ENCODE results near the gene EFCAB6.

DNA sequence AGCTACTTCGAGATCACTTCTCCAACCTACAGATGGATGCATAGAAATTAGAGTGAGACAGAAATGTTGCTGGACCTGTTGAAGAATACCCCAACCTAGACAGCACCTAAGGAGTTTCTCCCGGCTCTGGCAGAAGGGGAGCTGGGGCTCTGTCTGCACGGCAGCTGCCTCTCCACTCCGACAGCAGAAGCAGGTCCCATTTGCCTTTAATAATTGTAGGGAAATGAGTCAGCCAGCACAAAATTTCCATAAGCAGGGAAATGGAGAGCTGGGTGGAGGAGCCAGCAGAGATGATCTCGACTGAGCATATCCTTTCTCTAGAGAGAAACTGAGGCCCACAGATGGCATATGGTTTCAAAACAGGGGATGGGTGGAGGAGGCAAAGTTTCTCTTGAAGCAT lies 80.1 kb downstream of the EFCAB6 start:
- TF ChIP-seq, protein P1, sequence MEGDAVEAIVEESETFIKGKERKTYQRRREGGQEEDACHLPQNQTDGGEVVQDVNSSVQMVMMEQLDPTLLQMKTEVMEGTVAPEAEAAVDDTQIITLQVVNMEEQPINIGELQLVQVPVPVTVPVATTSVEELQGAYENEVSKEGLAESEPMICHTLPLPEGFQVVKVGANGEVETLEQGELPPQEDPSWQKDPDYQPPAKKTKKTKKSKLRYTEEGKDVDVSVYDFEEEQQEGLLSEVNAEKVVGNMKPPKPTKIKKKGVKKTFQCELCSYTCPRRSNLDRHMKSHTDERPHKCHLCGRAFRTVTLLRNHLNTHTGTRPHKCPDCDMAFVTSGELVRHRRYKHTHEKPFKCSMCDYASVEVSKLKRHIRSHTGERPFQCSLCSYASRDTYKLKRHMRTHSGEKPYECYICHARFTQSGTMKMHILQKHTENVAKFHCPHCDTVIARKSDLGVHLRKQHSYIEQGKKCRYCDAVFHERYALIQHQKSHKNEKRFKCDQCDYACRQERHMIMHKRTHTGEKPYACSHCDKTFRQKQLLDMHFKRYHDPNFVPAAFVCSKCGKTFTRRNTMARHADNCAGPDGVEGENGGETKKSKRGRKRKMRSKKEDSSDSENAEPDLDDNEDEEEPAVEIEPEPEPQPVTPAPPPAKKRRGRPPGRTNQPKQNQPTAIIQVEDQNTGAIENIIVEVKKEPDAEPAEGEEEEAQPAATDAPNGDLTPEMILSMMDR (conservative IDR thresholded peaks at IDR 0.05; ENCODE audit: low read length) = no peak
- TF ChIP-seq EZH2phosphoT487 (IDR thresholded peaks at IDR 0.05; ENCODE audit: borderline replicate concordance) = no peak
